Mesenchymal stem cell (in vitro differentiated cells and primary cell): ENCODE results near the gene ARMC12.

Source experiments
- DNase-seq: peaks from one replicate; pipeline ENCODE4 v3.0.0-alpha.2; 2013
- H2AFZ ChIP-seq: one replicate; pipeline ENCODE4 v1.6.1; 2013; ENCODE audit warnings: low read depth, mild to moderate bottlenecking, control low read depth, inconsistent platforms, low read length, moderate library complexity
- H2AK5ac ChIP-seq: 2 replicates; pipeline ENCODE4 v1.6.1; 2013; ENCODE audit warnings: low read length, moderate library complexity, mild to moderate bottlenecking, inconsistent platforms; ENCODE audit not compliant: severe bottlenecking
- H2BK120ac ChIP-seq: one replicate; pipeline ENCODE4 v1.6.1; 2013; ENCODE audit warnings: low read depth, mild to moderate bottlenecking, inconsistent platforms, low read length, moderate library complexity
- H2BK12ac ChIP-seq, 2 experiments: one replicate each; pipeline ENCODE4 v1.6.1; 2013; ENCODE audit warnings: inconsistent platforms in 2 of 2, low read length in 2 of 2, mild to moderate bottlenecking in 2 of 2, moderate library complexity in 2 of 2, control low read depth in 1 of 2
- H2BK15ac ChIP-seq: one replicate; pipeline ENCODE4 v1.6.1; 2013; ENCODE audit warnings: mild to moderate bottlenecking, low read depth, inconsistent platforms; ENCODE audit not compliant: poor library complexity, severe bottlenecking
- H2BK5ac ChIP-seq: 2 replicates; pipeline ENCODE4 v1.6.1; 2013; ENCODE audit warnings: low read depth, mild to moderate bottlenecking, low read length, control low read depth, inconsistent platforms; ENCODE audit not compliant: poor library complexity, severe bottlenecking
- H3K14ac ChIP-seq, 2 experiments: one replicate each; pipeline ENCODE4 v1.6.1; 2013; ENCODE audit warnings: inconsistent platforms in 2 of 2, low read length in 2 of 2, control low read depth in 1 of 2, mild to moderate bottlenecking in 1 of 2, moderate library complexity in 1 of 2
- H3K18ac ChIP-seq, 2 experiments: one replicate each; pipeline ENCODE4 v1.6.1; 2013; ENCODE audit warnings: inconsistent platforms in 2 of 2, low read length in 2 of 2, control low read depth in 1 of 2, low read depth in 1 of 2, mild to moderate bottlenecking in 1 of 2
- H3K23ac ChIP-seq, 2 experiments: one replicate each; pipeline ENCODE4 v1.6.1; 2013; ENCODE audit warnings: inconsistent platforms in 2 of 2, low read length in 2 of 2, mild to moderate bottlenecking in 2 of 2, moderate library complexity in 2 of 2, control low read depth in 1 of 2
- H3K27ac ChIP-seq: 2 replicates; pipeline ENCODE4 v1.5.1; 2013; ENCODE audit warnings: mild to moderate bottlenecking, moderate library complexity, low read length, control low read depth, inconsistent platforms; ENCODE audit not compliant: poor library complexity, severe bottlenecking
- H3K27me3 ChIP-seq, 2 experiments: 2 replicates each; pipeline versions ENCODE4 v1.6.1 to v1.7.0; 2013; ENCODE audit warnings: low read length in 2 of 2, mild to moderate bottlenecking in 2 of 2, moderate library complexity in 2 of 2, control low read depth in 1 of 2, inconsistent platforms in 1 of 2; ENCODE audit not compliant: control insufficient read depth in 1 of 2, insufficient read depth in 1 of 2
- H3K36me3 ChIP-seq, 2 experiments: 2 replicates each; pipeline versions ENCODE4 v1.6.1 to v1.7.0; 2013; ENCODE audit warnings: low read length in 2 of 2, control low read depth in 1 of 2, inconsistent platforms in 1 of 2, low read depth in 1 of 2, mild to moderate bottlenecking in 1 of 2; ENCODE audit not compliant: insufficient read depth in 2 of 2, control insufficient read depth in 1 of 2
- H3K4ac ChIP-seq, 2 experiments: one replicate each; pipeline ENCODE4 v1.6.1; 2013; ENCODE audit warnings: inconsistent platforms in 2 of 2, low read length in 2 of 2, mild to moderate bottlenecking in 2 of 2, moderate library complexity in 2 of 2, control low read depth in 1 of 2, low read depth in 1 of 2
- H3K4me1 ChIP-seq: 2 replicates; pipeline ENCODE4 v1.6.1; 2013; ENCODE audit warnings: low read depth, low read length, control low read depth; ENCODE audit not compliant: control insufficient read depth, insufficient read depth
- H3K4me2 ChIP-seq: 2 replicates; pipeline ENCODE4 v1.6.1; 2013; ENCODE audit warnings: low read length, mild to moderate bottlenecking, inconsistent platforms; ENCODE audit not compliant: poor library complexity, severe bottlenecking
- H3K4me3 ChIP-seq, 2 experiments: 2 replicates each; pipeline versions ENCODE4 v1.5.1 to v1.7.0; 2013; ENCODE audit warnings: low read length in 2 of 2, mild to moderate bottlenecking in 2 of 2, control low read depth in 1 of 2, low read depth in 1 of 2; ENCODE audit not compliant: insufficient read depth in 1 of 2
- H3K79me1 ChIP-seq: replicated peaks from 2 replicates; pipeline ENCODE4 v1.6.1; 2013; ENCODE audit warnings: mild to moderate bottlenecking, control low read depth, low read length, inconsistent platforms; ENCODE audit not compliant: poor library complexity, severe bottlenecking
- H3K9ac ChIP-seq: 2 replicates; pipeline ENCODE4 v1.7.0; 2013; ENCODE audit warnings: mild to moderate bottlenecking, low read length, moderate library complexity
- H3K9me3 ChIP-seq: 2 replicates; pipeline ENCODE4 v1.7.0; 2013; ENCODE audit warnings: mild to moderate bottlenecking, low read length; ENCODE audit not compliant: control insufficient read depth
- H4K8ac ChIP-seq: one replicate; pipeline ENCODE4 v1.6.1; 2013; ENCODE audit warnings: inconsistent platforms, mild to moderate bottlenecking, low read length, moderate library complexity
- H4K91ac ChIP-seq: one replicate; pipeline ENCODE4 v1.6.1; 2013; ENCODE audit warnings: mild to moderate bottlenecking, low read length, inconsistent platforms
- WGBS: methylation state at CpG from one replicate; pipeline ENCODE4 v1.1.7; 2013; ENCODE audit warnings: mixed read lengths; 5-methylcytosine and 5-hydroxymethylcytosine counted together

Gene ARMC12

GRCh38 chr6:35747877-35748276 lies 11.0 kb downstream of the ARMC12 start:
- Histone ChIP-seq H2BK12ac (no peak overlapping the region), H3K9ac (no peak overlapping the region), H2AFZ (no peak overlapping the region), H2BK120ac (no peak overlapping the region), H3K18ac (no peak overlapping the region), H3K27me3 (peaks cover 3 to 37% of the 10 kb centered on the region in 2 experiments), H3K4ac (no peak overlapping the region), H3K27ac (no peak overlapping the region), H3K23ac (no peak overlapping the region), H3K4me3 (no peak overlapping the region), H4K91ac (no peak overlapping the region), H3K36me3 (no peaks in the 10 kb centered on the region), H4K8ac (no peak overlapping the region), H3K9me3 (peaks cover 8% of the 10 kb centered on the region), H3K4me1 (no peaks in the 10 kb centered on the region), H3K79me1 (no peaks in the 10 kb centered on the region), H2AK5ac (no peak overlapping the region), H2BK15ac (no peak overlapping the region), H3K14ac (no peak overlapping the region), H3K4me2 (no peak overlapping the region), H2BK5ac (no peak overlapping the region)
- WGBS = no CpG with 5 or more reads among the region's 1 CpG
- DNase-seq = no peak

- Histone ChIP-seq H3K79me1 (no peaks in the 10 kb centered on the region), H2BK12ac (no peak overlapping the region), H3K9me3 (peaks cover 8% of the 10 kb centered on the region), H3K27me3 (peaks cover 14 to 45% of the 10 kb centered on the region in 2 experiments), H3K18ac (no peak overlapping the region), H2AFZ (no peak overlapping the region), H3K4me1 (no peaks in the 10 kb centered on the region), H3K4ac (no peak overlapping the region), H3K4me3 (no peak overlapping the region), H2AK5ac (no peak overlapping the region), H3K4me2 (no peak overlapping the region), H4K91ac (no peak overlapping the region), H2BK15ac (no peak overlapping the region), H2BK120ac (no peak overlapping the region), H4K8ac (no peak overlapping the region), H3K14ac (no peak overlapping the region), H3K9ac (no peak overlapping the region), H3K36me3 (no peaks in the 10 kb centered on the region), H2BK5ac (no peak overlapping the region), H3K27ac (no peak overlapping the region), H3K23ac (no peak overlapping the region)
- DNase-seq = no peak
- 95% methylated on average over 7 of the region's 7 CpGs for WGBS
Measured at GRCh38 chr6:35750557-35750956, 13.7 kb downstream of the ARMC12 start.

- H3K79me1 ChIP-seq = no peaks in the 10 kb centered on the region
- H3K36me3 ChIP-seq = no peaks in the 10 kb centered on the region
- no peak overlapping the region for H3K4ac ChIP-seq
- H2AFZ ChIP-seq = no peak overlapping the region
- H2BK15ac ChIP-seq = no peak overlapping the region
- no peak overlapping the region for H3K4me3 ChIP-seq
- 89% methylated on average over 4 of the region's 4 CpGs for WGBS
- H3K18ac ChIP-seq = no peak overlapping the region
- H3K4me2 ChIP-seq = no peak overlapping the region
- no peak overlapping the region for H2AK5ac ChIP-seq
- peaks cover 14 to 42% of the 10 kb centered on the region in 2 experiments for H3K27me3 ChIP-seq
- no peaks in the 10 kb centered on the region for H3K4me1 ChIP-seq
- no peak overlapping the region for H3K27ac ChIP-seq
- no peak overlapping the region for H2BK12ac ChIP-seq
- H4K91ac ChIP-seq = no peak overlapping the region
- peak overlapping the region in 1 of 2 experiments; percentile 55 for H3K14ac ChIP-seq
- peaks cover 8% of the 10 kb centered on the region for H3K9me3 ChIP-seq
- no peak overlapping the region for H4K8ac ChIP-seq
- no peak overlapping the region for H2BK5ac ChIP-seq
- H3K23ac ChIP-seq = no peak overlapping the region
- no peak overlapping the region for H3K9ac ChIP-seq
- no peak overlapping the region for H2BK120ac ChIP-seq
- DNase-seq = no peak
Measured at GRCh38 chr6:35751594-35751993, 14.8 kb downstream of the ARMC12 start.

GRCh38 chr6:35752330-35752729 lies 15.5 kb downstream of the ARMC12 start:
- Histone ChIP-seq H2AFZ (no peak overlapping the region), H3K14ac (no peak overlapping the region), H2BK120ac (no peak overlapping the region), H3K4me3 (no peak overlapping the region), H3K4me2 (no peak overlapping the region), H3K9ac (no peak overlapping the region), H2BK5ac (no peak overlapping the region), H3K27me3 (peaks cover 11 to 39% of the 10 kb centered on the region in 2 experiments), H4K8ac (no peak overlapping the region), H3K4me1 (no peaks in the 10 kb centered on the region), H3K79me1 (no peaks in the 10 kb centered on the region), H2BK15ac (no peak overlapping the region), H3K4ac (no peak overlapping the region), H3K36me3 (no peaks in the 10 kb centered on the region), H2BK12ac (no peak overlapping the region), H3K27ac (no peak overlapping the region), H3K9me3 (peaks cover 7% of the 10 kb centered on the region), H3K18ac (no peak overlapping the region), H4K91ac (no peak overlapping the region), H2AK5ac (no peak overlapping the region), H3K23ac (no peak overlapping the region)
- 97% methylated on average over 4 of the region's 4 CpGs for whole genome bisulfite sequencing
- DNase-seq = no peak
